Tibial nerve (tissue), 4 donors: ENCODE measurements around the gene MARK4.

Source experiments
- EP300 ChIP-seq, 2 donors: sonication (generic); formaldehyde crosslinking; IDR thresholded peaks; one replicate each; pipeline ENCODE4 v1.6.1; 2017; ENCODE audit warnings: antibody characterized with exemption in 2 of 2, mild to moderate bottlenecking in 1 of 2
- POLR2A ChIP-seq, 2 donors: fragments of 450-650 bp; IDR thresholded peaks; one replicate each; pipeline ENCODE4 v1.6.1; 2017; ENCODE audit warnings: antibody characterized with exemption in 2 of 2, mild to moderate bottlenecking in 2 of 2, moderate library complexity in 2 of 2
- TF ChIP-seq, protein P1 (sequence below), 5 experiments: fragments of 200-600 bp in 3 of 5; fragments of 450-650 bp in 2 of 5; sonication (generic) in 3 of 5; IDR thresholded peaks; one replicate each; pipeline ENCODE4 v1.5.1; 2016 to 2019; ENCODE audit warnings: antibody characterized with exemption in 5 of 5, mild to moderate bottlenecking in 3 of 5, moderate library complexity in 2 of 5

DNA sequence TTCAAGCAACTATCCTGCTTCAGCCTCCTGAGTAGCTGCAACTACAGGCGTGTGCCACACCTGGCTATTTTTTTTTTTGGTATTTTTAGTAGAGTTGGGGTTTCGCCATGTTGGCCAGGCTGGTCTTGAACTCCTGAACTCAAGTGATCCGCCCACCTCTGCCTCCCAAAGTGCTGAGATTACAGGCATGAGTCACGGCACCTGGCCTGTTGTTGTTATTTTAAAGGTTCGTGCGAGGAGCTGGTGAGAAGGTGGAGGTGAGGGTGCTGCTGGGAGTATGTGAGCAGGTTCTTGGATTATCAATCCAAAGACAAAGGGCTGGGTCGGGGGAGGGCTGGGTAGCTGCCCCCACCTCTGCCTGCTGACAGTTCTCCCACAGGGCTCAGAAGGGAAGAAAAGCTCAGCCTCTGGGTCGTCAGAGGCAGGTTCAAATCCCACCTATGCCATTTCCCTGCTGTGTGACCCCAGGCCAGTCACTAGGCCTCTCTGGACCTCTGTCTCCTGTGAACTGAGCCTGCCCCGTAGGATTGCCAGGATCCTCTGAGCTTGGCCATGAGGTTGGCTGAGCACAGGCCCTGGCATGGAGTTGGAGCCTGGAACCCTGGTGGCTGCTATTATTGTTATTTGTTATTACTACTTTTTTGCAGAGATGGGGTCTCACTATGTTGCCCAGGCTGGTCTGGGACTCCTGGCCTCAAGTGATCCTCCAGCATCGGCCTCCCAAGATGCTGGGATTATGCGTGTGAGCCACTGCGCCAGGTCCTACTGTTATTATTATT is 70.1 kb downstream of the MARK4 start:
- TF ChIP-seq, protein P1, sequence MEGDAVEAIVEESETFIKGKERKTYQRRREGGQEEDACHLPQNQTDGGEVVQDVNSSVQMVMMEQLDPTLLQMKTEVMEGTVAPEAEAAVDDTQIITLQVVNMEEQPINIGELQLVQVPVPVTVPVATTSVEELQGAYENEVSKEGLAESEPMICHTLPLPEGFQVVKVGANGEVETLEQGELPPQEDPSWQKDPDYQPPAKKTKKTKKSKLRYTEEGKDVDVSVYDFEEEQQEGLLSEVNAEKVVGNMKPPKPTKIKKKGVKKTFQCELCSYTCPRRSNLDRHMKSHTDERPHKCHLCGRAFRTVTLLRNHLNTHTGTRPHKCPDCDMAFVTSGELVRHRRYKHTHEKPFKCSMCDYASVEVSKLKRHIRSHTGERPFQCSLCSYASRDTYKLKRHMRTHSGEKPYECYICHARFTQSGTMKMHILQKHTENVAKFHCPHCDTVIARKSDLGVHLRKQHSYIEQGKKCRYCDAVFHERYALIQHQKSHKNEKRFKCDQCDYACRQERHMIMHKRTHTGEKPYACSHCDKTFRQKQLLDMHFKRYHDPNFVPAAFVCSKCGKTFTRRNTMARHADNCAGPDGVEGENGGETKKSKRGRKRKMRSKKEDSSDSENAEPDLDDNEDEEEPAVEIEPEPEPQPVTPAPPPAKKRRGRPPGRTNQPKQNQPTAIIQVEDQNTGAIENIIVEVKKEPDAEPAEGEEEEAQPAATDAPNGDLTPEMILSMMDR (IDR thresholded peaks at IDR 0.05), result no peak
- TF ChIP-seq POLR2A (IDR thresholded peaks at IDR 0.05) (no peak), EP300 (IDR thresholded peaks at IDR 0.05) (no peak)
